Ovary (tissue), 3 donors: Measurements from ENCODE around the gene CERCAM.

ENCODE experiments used
- EP300 ChIP-seq: sonication (generic); formaldehyde crosslinking; IDR thresholded peaks from one replicate; pipeline ENCODE4 v1.6.1; 2017; ENCODE audit warnings: antibody characterized with exemption
- POLR2A ChIP-seq: fragments of 450-650 bp; IDR thresholded peaks from one replicate; pipeline ENCODE4 v1.6.1; 2017; ENCODE audit warnings: antibody characterized with exemption, mild to moderate bottlenecking, moderate library complexity
- TF ChIP-seq, protein P1 (sequence below), 3 donors: fragments of 450-650 bp in 2 of 3; fragments of 200-600 bp in 1 of 3; IDR thresholded peaks; one replicate each; pipeline versions ENCODE4 v1.5.1 to v1.8.0; 2016 to 2022; ENCODE audit warnings: antibody characterized with exemption in 3 of 3, mild to moderate bottlenecking in 1 of 3
- donor health status: DM: no; HTN: no; CAD: no.

DNA sequence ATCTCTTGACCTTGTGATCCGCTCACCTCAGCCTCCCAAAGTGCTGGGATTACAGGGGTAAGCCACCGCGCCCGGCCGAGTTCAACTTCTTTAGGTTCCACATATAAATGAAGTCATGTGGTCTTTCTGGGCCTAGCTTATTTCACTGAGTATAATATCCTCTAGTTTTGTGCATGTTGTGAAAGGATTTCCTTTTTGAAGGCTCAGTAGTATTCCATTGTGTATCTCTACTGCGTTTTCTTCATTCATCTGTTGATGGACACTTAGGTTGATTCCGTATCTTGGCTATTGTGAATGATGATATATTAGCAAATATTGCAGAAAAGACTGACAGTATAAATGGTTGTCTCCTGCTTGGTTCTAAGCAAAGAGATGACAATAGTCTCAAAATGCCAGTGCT lies 55.2 kb downstream of the CERCAM start:
- TF ChIP-seq, protein P1, sequence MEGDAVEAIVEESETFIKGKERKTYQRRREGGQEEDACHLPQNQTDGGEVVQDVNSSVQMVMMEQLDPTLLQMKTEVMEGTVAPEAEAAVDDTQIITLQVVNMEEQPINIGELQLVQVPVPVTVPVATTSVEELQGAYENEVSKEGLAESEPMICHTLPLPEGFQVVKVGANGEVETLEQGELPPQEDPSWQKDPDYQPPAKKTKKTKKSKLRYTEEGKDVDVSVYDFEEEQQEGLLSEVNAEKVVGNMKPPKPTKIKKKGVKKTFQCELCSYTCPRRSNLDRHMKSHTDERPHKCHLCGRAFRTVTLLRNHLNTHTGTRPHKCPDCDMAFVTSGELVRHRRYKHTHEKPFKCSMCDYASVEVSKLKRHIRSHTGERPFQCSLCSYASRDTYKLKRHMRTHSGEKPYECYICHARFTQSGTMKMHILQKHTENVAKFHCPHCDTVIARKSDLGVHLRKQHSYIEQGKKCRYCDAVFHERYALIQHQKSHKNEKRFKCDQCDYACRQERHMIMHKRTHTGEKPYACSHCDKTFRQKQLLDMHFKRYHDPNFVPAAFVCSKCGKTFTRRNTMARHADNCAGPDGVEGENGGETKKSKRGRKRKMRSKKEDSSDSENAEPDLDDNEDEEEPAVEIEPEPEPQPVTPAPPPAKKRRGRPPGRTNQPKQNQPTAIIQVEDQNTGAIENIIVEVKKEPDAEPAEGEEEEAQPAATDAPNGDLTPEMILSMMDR (IDR thresholded peaks at IDR 0.05): no peak
- TF ChIP-seq POLR2A (no peak), EP300 (no peak)
